GM21515 (cell line): ENCODE measurements around the gene VPS4B.
"Not testable (repeated sequence)": the region's sequence is repeated elsewhere in the genome, so short reads cannot be mapped to it uniquely, and the experiment has no call there.

ENCODE experiments used
- ATAC-seq: cut with Tn5 transposase; IDR thresholded peaks from one replicate; pipeline ENCODE4 v1.9.1; 2021; ENCODE audit not compliant: unreplicated experiment

The VPS4B gene

DNA sequence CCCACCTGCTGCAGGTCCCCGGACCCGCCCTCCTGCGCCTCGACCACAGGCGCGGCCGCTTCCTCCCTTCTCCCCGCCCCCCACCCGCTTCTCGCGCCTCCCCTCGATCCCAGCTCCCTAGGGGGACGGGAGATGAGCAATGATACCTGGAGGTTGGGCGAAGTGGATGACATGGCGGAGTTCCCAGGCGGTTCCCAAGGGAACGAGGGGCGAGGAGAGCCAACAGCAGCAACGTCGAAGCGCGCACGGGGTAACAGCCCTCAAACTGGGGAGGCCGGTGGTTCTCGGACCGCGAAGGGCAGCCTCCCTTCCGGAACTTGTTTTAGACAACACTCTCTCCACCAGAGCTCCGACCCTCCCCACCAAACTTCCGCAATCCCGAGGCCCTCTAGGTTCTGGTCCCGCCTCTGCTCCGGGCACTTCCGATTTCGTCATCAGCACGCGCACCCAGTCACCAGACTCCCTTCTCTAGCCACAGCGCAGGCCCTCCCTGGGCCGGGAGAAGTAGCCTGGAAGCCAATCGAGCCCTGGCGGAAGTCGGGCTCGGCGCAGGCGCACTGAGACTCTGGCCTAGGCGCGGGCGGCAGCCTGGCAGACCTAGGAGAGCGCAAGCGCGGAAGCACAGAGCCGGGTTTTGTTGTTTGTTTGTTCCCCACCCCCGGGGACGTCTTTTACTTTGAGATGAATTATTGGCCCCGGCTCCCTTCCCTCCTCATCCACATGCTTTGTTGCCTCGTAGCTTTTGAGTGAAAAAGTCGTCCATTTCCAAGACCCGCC, at the start of gene VPS4B:
Gene VPS4B (minus strand): TSS at position 390 of the 777 bp plus-strand sequence. CDS start 217 bp downstream, at position 173.
- peak; percentile 97 for ATAC-seq

DNA sequence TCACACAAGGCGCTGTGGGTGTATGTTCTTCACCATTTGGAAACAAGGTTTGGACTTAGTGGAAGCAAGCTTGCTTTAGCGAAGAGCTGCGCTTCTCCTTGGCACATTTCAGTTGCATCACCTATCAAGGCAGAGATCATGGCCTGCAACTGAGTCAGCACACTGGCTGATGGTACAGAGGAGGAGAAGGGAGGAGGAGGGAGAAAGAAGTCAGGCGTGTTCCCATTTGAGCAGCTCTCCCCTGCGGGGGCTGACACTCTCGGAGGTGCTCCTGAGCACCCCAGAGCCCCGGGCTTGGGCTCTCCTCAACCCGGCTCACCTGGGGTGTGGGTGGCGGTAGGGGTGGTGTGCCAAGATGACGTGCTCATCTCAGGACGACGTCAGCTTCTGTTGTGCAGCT, 48.5 kb upstream of the VPS4B start:
- no peak for ATAC-seq

DNA sequence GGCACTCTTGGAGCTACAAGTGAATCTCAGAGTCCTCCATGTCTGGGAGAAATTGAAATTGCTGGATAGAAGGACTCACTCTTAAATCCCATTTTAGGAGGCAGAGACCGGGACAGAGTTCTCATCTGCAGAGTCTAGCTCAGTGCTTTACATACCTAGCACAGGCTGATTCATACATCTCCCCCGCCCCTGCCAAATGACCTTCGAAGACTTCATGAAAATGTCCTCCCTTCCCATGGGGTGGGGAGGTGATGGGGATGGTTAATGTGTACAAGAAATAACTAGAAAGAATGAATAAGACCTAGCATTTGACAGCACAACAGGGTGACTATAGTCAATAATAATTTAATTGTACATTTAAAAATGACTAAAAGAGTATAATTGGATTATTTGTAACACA, 46.3 kb upstream of the VPS4B start:
- ATAC-seq: no peak

DNA sequence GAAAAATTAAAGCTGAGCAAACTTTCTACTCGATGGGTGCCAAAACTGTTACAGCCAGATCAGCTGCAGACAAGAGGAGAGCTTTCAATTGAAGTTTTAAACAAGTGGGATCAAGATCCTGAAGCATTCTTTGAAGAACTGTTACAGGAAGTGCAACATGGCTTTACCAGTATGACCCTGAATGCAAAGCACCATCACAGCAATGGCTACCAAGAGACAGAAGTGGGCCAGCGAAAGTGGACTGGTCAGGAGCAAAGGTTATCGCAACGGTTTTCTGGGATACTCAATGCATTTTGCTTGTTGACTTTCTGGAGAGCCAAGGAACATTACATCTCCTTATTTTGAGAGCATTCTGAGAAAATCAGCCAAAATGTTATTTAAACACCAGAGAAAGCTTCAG, 45.4 kb upstream of the VPS4B start:
- ATAC-seq: no peak

DNA sequence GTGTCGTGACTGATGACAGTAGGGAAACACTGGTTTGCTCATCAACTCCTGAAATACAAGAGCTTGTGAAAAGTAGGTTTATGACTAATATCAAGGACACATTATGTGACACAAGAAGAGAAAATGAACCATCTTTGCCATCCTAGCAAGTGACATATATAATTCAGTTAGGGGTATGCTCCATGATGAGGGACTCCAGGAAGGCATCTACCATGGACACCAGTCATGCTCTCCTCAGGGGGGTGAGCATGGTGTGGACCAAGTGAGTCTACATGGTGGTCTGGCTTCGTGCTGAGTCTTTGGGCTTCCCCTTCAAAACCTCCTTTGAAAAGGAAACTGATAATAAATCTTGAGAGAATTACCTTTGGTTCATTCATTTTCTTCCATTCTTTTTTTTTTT, 42.8 kb upstream of the VPS4B start:
- no peak for ATAC-seq

DNA sequence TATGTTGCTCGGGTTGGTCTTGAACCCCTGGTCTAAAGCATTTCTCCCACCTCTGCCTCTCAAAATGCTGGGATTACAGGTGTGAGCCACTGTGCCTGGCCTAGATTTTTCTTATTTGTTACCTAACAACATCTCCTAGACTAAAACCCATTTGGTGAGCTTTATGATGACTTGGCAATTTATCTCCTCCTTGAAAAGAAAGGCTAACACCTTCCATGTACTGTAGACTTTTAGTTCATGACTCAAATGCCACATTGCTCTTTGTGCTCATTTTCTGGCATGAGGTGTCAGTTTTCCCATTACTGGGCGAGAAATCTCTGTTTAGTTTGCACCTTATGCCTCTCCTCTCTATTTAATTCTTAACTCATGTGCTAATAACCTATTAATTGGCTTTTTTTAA, 42.2 kb upstream of the VPS4B start:
- no peak for ATAC-seq

DNA sequence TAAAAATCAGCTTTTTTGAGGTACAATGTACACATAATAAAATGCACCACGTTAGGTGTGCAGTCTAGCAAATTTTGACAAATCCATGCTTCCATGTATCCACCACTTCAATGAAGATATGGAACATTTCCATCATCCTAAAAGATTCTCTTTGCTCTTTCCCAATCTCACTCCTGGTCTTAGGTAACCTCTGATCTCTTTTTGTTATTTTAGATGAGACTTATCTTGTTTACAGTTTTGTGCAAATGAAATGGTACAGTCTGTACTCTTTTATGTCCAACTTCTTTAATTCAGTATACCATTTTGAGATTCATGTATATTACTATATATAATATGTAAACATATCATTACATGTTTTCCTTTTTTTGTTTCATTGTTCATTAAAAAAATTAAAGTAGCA, 38.1 kb upstream of the VPS4B start:
- ATAC-seq: no peak

DNA sequence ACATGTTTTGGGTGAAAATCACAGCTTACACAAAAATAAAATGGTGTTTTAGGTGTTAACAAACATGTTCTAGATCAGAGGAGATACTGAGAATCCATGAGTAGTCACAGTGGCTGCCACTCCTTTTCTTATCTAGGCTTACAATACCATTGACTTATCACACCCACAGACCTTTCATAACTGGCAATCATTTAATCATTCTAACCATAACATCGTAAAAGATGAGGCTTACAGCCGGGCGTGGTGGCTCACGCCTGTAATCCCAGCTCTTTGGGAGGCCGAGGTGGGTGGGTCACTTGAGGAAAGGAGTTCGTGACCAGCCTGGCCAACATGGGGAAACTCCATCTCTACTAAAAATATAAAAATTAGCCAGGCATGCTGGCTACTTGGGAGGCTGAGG, 35.7 kb upstream of the VPS4B start:
- ATAC-seq: no peak

DNA sequence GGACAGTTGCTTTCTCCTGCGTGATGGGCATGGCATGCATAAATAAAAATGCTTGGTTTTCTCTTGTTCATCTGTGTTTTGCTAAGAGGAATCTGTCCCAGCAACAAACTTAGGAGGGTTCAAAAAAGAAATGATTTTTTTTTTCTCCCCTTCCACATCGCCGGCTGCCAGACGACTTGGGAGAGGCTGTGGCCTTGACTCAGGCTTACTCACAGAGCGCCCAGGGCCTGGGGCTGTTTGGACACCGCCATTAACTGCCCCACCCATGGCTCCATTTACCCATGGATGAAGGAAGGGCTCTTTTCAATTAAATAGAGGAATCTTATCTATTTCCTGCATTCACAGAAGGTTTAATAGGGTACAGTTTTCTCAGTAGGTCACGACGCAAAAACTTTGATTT, 32.2 kb upstream of the VPS4B start:
- no peak for ATAC-seq

DNA sequence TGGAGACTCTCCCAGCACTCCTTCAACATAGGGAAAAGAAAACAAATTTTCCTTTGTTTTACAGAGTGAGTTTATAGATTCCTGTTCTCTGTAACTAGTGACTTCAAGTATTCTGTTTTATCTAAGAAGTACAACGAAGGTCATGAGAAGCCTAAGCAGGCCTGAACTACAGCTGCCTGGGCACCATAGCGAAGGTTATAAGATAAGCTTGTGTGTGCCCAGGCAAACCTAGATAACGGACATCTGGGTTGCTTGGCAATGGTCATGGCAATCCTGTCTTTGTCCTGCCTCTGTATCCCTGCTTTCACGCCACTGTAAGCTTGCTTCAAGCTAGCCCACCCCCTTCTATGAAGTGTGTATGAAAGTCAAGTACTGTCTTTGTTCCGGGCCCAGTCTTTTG, 30.5 kb upstream of the VPS4B start:
- ATAC-seq: not testable (repeated sequence)

DNA sequence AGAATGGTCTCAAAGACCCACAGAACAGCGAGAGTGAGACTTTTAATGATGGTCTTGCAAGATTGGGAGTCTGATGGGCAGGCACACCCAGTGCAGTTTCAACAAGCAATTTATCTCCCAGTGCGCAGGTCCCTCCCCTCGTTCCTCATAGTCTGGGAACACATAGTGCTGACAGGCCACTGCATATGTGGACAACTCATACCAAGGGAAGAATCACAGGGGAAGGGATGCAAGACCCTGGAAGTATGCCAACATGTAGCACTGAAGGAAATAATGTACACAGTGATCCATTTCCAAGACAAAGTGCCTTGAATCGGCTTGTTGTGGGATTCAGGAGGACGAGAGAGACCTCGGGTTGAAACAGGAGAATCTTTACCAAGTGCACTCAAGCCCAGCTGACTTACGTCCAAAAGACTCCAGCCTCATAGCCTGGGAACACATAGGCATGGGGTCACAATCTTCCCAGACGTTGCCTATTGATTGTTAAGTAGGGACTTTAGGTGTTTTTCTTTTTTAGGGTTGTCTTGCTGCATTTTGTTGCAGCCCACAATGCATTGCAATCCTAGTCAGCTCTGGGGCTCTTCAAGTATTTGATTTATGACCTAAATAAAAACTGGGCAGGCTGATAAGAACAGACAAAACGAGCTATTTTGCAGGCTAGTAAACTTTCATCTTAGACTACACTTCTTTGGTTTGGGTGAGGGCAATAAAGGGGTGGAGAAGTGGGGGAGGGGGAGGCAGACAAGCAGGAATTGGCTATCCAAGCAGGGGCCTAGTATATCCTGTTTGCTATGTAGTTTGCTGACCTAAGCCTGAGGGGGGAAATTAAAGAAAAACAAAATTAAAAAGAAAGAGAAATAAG, 29.8 kb upstream of the VPS4B start:
- no peak for ATAC-seq

DNA sequence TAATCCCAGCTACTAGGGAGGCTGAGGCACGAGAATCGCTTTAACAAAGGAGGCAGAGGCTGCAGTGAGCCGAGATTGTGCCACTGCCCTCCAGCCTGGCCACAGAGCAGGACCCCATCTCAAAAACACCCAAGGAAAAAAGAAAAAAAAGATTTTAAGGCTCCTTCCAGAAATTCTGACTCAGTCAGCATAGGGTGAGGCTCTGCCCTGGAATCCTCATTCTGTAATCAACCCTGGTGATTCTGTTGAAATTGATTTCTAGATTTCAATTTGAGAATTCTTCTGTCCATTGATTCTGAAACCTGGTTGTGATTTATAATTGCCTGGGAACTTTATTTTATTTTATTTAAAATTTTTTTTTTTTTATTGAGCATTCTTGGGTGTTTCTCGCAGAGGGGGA, 27.1 kb upstream of the VPS4B start:
- no peak for ATAC-seq

DNA sequence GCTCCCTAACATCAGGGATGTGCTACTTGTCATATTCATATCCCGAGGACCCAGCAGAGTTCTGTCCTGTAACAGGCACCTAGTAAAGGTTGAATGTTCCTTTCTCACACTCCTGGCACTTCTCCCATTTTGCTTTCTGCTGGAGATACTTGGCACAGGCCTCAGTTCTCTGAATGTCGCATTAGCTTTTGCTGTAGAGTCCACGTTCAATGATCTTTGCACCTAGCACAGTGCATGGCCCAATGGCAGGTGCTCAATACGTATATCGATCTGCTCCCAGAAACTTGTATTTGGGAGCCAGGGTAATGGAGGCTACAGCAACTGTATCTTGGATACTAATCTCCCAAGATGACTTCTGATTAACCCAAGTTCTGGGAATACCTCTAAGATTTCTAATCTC, 24.8 kb upstream of the VPS4B start:
- no peak for ATAC-seq

DNA sequence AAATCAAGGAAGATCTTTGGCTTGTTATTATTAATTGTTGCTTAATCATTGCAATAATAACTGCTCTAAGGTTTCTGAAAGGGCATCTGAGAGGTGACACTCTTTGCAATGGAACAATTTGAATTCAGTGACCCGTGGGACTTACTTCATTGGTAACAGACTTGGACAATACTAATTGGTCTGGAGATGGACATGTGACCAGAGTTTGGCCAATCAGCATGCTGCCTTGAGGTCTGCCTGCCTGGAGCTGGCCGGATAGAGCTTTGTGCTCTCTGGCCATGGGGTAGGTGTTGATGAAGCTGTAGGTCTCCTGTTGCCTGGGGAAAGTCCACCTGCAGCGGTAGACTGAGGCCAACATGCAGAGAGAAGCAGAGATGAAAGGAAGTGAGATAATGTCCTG, 24.0 kb upstream of the VPS4B start:
- ATAC-seq: no peak

DNA sequence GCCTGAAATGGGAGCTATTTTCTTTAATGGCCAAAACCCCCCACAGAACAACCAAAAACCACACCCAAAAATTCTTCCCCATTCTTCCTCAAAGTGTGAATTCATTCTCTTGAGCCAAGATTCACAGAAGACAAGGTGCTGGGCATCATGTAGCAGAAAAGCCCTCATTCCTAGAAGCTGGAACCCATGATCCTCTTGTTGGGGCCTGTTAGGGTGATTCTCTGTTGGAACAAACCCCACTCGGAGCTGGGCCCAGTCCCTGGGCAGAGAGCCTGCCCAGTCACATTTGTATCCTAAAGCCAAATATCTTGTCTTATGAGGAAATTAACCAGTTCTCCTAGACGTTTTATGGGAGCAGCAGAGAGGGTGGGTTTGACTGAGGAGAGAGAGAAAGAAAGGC, 22.8 kb upstream of the VPS4B start:
- ATAC-seq: no peak

DNA sequence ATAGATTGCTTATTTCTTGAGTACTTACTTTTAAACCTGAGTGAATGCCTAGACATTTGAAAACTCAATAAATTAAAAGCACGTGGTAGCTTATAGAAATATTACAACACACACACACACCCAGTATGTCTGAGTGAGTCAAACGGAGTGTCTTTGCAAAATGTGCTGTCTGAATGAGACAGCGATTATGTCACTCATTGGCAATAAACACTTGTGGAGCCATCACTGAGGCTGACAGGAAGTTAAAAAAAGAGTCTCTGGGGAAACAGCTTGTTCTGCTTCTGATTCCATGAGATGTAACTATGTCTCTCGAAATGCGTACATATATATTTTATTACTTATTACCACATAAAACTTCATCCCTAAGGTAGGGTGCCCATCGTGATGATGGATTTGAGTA, 22.3 kb upstream of the VPS4B start:
- ATAC-seq: no peak

DNA sequence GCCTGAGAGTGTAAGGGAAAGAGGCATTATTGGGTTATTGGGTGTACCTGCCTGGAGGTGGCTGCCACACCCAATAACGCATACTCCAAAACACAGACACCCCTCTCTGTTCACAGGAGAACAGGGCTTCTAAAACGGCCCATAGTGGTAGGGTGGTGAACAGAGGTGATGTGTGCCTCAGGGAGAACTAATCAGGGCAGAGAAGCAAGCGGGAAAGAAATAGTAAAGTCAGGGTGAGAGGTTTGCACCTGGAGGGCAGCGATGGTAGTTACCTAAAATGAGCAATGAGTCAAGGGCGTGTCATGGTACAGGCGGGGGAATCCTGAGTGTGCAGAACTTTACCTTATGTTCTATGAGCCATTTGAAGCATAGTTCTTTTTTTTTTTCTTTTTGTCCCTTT, 21.6 kb upstream of the VPS4B start:
- no peak for ATAC-seq

DNA sequence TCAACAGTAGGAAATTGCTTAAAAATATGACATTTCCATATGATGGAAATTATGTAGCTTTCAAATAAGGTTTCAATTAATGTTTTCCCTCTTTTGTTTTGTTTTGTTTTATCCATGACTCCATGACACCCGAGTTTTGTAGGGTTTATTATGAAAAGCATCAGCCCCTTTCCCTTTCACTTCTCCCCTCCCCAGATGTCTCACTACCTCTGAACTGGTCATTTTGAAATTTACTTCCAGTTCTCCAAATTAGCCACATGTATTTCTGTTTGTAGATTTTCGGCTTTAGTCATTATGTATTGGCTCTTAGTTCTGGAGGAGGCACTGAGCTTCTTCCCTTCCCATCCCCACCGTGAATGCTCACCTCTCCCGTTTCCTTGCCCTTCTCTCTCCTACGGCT, 18.6 kb upstream of the VPS4B start:
- no peak for ATAC-seq

DNA sequence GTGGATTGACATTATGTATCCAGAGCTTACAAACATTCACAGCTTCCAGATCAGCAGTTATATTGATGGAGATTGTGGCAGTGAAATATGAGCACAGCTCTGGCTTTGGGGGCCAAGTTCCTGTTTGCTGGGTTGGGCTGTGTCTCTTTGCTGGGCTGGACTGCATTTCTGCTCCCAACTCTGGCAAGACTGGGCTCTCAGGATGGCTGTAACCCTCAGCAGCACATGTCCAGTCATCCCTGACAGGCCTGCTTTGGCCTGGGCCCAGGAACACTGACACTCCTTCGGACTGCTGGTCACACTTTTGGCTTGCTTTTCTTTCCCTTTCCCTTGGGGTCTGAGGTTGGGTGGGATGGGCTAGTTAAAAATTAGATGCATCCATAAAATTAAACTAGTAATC, 17.9 kb upstream of the VPS4B start:
- ATAC-seq: no peak

DNA sequence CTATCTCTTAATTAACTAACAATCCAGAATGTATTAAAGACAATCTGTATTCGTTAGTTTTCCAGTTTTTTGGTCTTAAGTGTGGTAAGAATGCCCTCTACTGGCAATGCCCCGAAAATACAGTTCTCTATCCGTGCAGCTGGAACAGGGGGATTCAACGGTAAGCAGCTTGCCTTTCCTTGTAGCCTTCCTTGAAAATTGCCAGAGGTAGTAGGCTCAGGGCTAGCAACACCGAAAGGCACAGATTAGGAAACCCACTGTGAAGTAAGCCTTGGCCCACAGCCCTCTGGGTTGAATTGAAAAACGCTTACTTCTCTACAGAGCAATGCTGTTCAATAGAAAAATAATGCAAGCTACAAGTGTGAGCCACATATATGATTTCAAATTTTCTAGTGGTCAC, 17.1 kb upstream of the VPS4B start:
- no peak for ATAC-seq

DNA sequence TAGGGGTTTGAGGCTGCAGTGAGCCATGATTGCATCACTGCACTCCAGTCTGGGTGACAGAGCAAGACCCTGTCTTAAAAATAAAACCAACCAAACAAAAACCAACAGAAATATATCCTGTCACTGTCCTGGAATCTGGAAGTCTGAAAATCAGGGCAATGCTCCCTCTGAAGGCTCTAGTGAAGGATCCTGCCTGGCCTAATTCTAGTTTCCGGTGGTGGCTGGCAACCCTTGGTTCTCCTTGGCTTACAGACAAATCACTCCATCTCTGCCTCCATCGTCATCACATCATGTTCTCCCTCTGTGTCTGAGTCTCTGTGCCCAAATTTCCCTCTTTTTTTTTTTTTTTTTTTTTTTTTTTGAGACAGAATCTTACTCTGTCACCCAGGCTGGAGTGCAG, 15.9 kb upstream of the VPS4B start:
- ATAC-seq: no peak

DNA sequence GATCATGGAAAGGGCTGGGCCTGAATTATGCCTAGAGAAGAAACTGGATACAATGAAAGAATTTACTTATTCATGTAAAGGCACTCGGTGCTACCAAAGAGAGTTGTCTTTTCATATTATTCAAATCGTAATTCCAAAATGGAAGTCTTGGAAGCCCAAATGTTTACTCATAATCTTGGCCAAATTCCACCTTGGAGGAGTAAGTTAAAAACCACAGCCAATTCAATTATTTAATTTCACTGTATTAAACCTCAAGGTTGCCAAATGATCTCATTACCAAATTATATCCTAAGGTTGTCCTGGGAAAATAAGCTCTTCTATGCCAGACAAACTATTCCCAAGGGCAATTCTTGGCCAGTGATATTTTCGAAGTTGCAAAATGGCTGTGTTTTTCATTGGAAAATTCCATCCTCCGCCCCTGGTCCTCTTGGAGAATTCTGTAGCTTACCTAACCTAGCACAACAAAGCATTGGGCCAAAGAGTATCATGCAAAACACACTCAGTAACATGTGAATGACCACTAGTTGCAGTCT, 11.1 kb upstream of the VPS4B start:
- ATAC-seq: no peak
